ENCODE data around the gene GOLGA3. TPM values are rescaled to one million over a fixed set of nuclear protein-coding genes. Genes with fewer than 3 reads are reported as not detected.
A peak's percentile ranks its signal among the peaks of the same experiment; 100 is the strongest.

Gene GOLGA3
- total RNA-seq, 1 donor from 2014 or later, result 44.3 TPM

DNA sequence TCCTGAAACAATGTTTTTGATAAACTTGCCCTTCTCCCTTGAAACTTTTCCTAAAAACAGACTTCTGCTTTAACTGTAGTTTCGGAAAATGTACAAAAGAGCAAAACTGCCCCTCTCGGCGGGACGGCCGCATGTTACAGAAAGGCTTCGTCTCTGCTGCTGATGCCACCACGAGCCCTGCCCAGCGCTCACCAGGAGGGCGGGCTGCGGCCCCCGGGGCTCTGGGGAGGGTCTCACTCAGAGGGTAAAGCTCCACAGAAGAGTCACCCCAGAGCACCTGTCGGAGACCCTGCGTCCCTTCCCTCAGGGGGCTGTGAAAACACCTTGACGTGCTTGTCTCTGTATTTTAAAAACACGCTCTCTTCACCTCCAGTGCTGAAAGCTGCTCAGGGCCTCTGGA lies 12.5 kb upstream of the GOLGA3 start:
- H3K27ac Mint-ChIP-seq (ENCODE audit: unreplicated experiment), result no peak overlapping the region
- peaks cover 11% of the 10 kb centered on the region for H3K27me3 Mint-ChIP-seq (ENCODE audit: unreplicated experiment)
- no peak for TF ChIP-seq CTCF (IDR thresholded peaks at IDR 0.05; ENCODE audit: unreplicated experiment)
- peak overlapping the region; percentile 26 for H3K4me3 Mint-ChIP-seq (ENCODE audit: unreplicated experiment)
- peaks cover 5% of the 10 kb centered on the region for H3K4me1 Mint-ChIP-seq (ENCODE audit: unreplicated experiment)
- peaks cover 42% of the 10 kb centered on the region for H3K36me3 Mint-ChIP-seq (ENCODE audit: low read depth, unreplicated experiment)
- no peak for DNase-seq (ENCODE audit: low spot score)
- no peaks in the 10 kb centered on the region for H3K9me3 Mint-ChIP-seq (ENCODE audit: unreplicated experiment)

DNA sequence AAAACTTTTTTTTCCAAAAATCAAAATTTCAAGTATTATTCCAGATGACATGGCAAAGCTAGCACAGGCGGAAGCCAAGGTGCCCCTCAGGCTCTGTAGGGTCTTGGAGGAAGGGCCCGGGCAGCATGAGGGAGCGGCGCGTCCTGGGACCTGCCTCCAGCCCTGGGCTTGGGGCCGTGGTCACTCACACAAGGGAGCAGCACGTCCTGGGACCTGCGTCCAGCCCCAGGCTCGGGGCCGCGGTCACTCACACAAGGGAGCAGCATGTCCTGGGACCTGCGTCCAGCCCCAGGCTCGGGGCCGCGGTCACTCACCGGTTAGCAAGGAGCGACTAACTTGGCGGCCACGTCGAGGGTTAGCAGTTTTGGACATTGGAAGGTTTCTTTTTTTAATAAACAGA lies 11.9 kb upstream of the GOLGA3 start:
- Mint-ChIP-seq H3K36me3 (ENCODE audit: low read depth, unreplicated experiment) (peaks cover 38% of the 10 kb centered on the region), H3K4me1 (ENCODE audit: unreplicated experiment) (peaks cover 5% of the 10 kb centered on the region), H3K9me3 (ENCODE audit: unreplicated experiment) (no peaks in the 10 kb centered on the region), H3K4me3 (ENCODE audit: unreplicated experiment) (no peak overlapping the region), H3K27me3 (ENCODE audit: unreplicated experiment) (peaks cover 11% of the 10 kb centered on the region), H3K27ac (ENCODE audit: unreplicated experiment) (no peak overlapping the region)
- TF ChIP-seq CTCF (IDR thresholded peaks at IDR 0.05; ENCODE audit: unreplicated experiment), result no peak
- no peak for DNase-seq (ENCODE audit: low spot score)

- Mint-ChIP-seq H3K36me3 (ENCODE audit: low read depth, unreplicated experiment) (peaks cover 44% of the 10 kb centered on the region), H3K4me3 (ENCODE audit: unreplicated experiment) (peak overlapping the region; percentile 31), H3K27me3 (ENCODE audit: unreplicated experiment) (peaks cover 11% of the 10 kb centered on the region)
These were observed 11.0 kb upstream of the GOLGA3 start for GRCh38 chr12:132839558-132840235.

DNA sequence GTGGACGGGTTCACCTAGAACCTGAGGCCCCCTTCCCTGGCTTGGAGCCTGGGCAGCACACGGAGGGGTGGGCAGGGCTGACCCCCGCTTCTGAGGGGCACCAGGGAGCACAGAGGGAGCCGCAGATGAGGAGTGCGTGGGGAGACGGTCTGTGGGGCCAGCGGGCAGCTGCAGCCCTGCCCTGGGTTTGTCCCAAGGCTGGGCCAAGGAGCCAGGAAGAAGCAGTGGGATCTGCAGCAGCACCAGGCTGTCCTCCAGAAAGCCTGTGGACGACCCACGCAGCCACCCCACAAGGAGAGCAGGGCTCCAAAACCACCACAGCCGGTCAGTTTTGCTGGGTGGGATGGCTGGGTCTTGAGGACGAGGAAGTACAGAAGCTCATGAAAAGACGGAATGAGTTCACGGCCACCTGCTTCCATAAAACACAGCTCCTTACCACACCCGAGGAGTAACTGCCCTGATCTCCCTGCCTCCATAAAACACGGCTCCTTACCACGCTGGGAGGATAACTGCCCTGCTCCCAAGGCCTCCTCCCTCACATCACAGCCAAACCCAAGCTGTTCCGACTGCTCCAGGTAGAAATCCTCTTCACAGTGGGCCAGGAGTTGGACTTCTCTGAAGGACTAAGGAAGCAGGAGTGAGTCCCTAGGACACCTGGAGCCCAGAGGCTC lies 9.9 kb upstream of the GOLGA3 start:
- Mint-ChIP-seq H3K27ac (ENCODE audit: unreplicated experiment) (peak overlapping the region; percentile 48), H3K36me3 (ENCODE audit: low read depth, unreplicated experiment) (peaks cover 51% of the 10 kb centered on the region), H3K4me3 (ENCODE audit: unreplicated experiment) (peak overlapping the region; percentile 12), H3K9me3 (ENCODE audit: unreplicated experiment) (no peaks in the 10 kb centered on the region), H3K27me3 (ENCODE audit: unreplicated experiment) (peaks cover 18% of the 10 kb centered on the region), H3K4me1 (ENCODE audit: unreplicated experiment) (peaks cover 5% of the 10 kb centered on the region)
- no peak for TF ChIP-seq CTCF (IDR thresholded peaks at IDR 0.05; ENCODE audit: unreplicated experiment)
- DNase-seq (ENCODE audit: low spot score), result no peak

More at GRCh38 chr12:132839558-132840235, 11.0 kb upstream of the GOLGA3 start:
- DNase-seq (ENCODE audit: low spot score), result no peak
- TF ChIP-seq CTCF (IDR thresholded peaks at IDR 0.05; ENCODE audit: unreplicated experiment), result no peak
- Mint-ChIP-seq H3K4me1 (ENCODE audit: unreplicated experiment) (peaks cover 5% of the 10 kb centered on the region), H3K9me3 (ENCODE audit: unreplicated experiment) (no peaks in the 10 kb centered on the region), H3K27ac (ENCODE audit: unreplicated experiment) (no peak overlapping the region)

All from endothelial cell (in vitro differentiated cells).